GM12872 (cell line): ENCODE data around the gene LTO1.

Experiments
- CTCF ChIP-seq: IDR thresholded peaks from 3 replicates; pipeline ENCODE4 v1.5.1; 2011; ENCODE audit warnings: low read depth, mild to moderate bottlenecking, low read length, moderate library complexity; ENCODE audit not compliant: insufficient read depth

Gene LTO1

GRCh38 chr11:69682681-69683326 lies 7.7 kb upstream of the LTO1 start:
- TF ChIP-seq CTCF, result no peak

- TF ChIP-seq CTCF, result no peak
These were observed 7.1 kb upstream of the LTO1 start for GRCh38 chr11:69682221-69682620.

GRCh38 chr11:69680688-69681087 lies 5.5 kb upstream of the LTO1 start:
- no peak for TF ChIP-seq CTCF

- no peak for TF ChIP-seq CTCF
These were observed 2.6 kb upstream of the LTO1 start for GRCh38 chr11:69677749-69678148.

GRCh38 chr11:69674267-69674885 lies 777 bp downstream of the LTO1 start:
- TF ChIP-seq CTCF, result no peak

- no peak for TF ChIP-seq CTCF
These were observed 3.3 kb downstream of the LTO1 start for GRCh38 chr11:69671734-69672465.

- TF ChIP-seq CTCF, result peak; percentile 98
These were observed 4.9 kb downstream of the LTO1 start for GRCh38 chr11:69670158-69670845.
